Right renal cortex interstitium (tissue), 3 donors: Measurements from ENCODE around the gene RASGRP2. TPM values are rescaled to one million over a fixed set of nuclear protein-coding genes. Genes with fewer than 3 reads are reported as not detected.

Source experiments
- DNase-seq, 3 donors: peaks; one replicate each; pipeline ENCODE4 v3.0.0-alpha.2; 2013; ENCODE audit warnings: low read depth in 3 of 3, low spot score in 2 of 3
- polyA plus RNA-seq, 3 donors: library from polyadenylated mRNA; unstranded; fragments of 120-200 nt; gene quantifications; one replicate each; pipeline ENCODE4 v1.2.1, GENCODE V29; 2013; ENCODE audit not compliant: insufficient read length in 3 of 3

The RASGRP2 gene
- polyA plus RNA-seq, 3 donors: 3.1 to 4.2 (median 3.8) TPM

- DNase-seq: no peak
These were observed 14.6 kb upstream of the RASGRP2 start for GRCh38 chr11:64758330-64759079.

GRCh38 chr11:64757549-64758329 lies 13.8 kb upstream of the RASGRP2 start:
- no peak for DNase-seq

- no peak for DNase-seq
These were observed 11.9 kb upstream of the RASGRP2 start for GRCh38 chr11:64755681-64756361.

- DNase-seq: no peak
These were observed 11.1 kb upstream of the RASGRP2 start for GRCh38 chr11:64754919-64755662.

- DNase-seq: no peak
These were observed 10.4 kb upstream of the RASGRP2 start for GRCh38 chr11:64754124-64754918.

GRCh38 chr11:64753380-64754123 lies 9.6 kb upstream of the RASGRP2 start:
- no peak for DNase-seq

- no peak for DNase-seq
These were observed 9.1 kb upstream of the RASGRP2 start for GRCh38 chr11:64753019-64753379.

- no peak for DNase-seq
These were observed 8.4 kb upstream of the RASGRP2 start for GRCh38 chr11:64752175-64752970.

- no peak for DNase-seq
These were observed 7.6 kb upstream of the RASGRP2 start for GRCh38 chr11:64751580-64751979.

- no peak for DNase-seq
These were observed 7.2 kb upstream of the RASGRP2 start for GRCh38 chr11:64751136-64751535.

GRCh38 chr11:64750361-64751054 lies 6.6 kb upstream of the RASGRP2 start:
- no peak for DNase-seq

GRCh38 chr11:64747961-64748665 lies 4.2 kb upstream of the RASGRP2 start:
- no peak for DNase-seq

- DNase-seq: no peak
These were observed 2.5 kb upstream of the RASGRP2 start for GRCh38 chr11:64746486-64746885.

- DNase-seq: no peak
These were observed 1.8 kb upstream of the RASGRP2 start for GRCh38 chr11:64745521-64746328.

GRCh38 chr11:64745189-64745520 lies 1.2 kb upstream of the RASGRP2 start:
- no peak for DNase-seq

- no peak for DNase-seq
These were observed 724 bp upstream of the RASGRP2 start for GRCh38 chr11:64744544-64745188.
